ENCODE data around the gene SLC45A3.

SLC45A3 gene

GRCh38 chr1:205693421-205693991, 13.2 kb upstream of the SLC45A3 start:
- no peaks in the 10 kb centered on the region for H3K36me3 ChIP-seq
- H3K27me3 ChIP-seq, result no peaks in the 10 kb centered on the region
- H3K4me1 ChIP-seq, result no peaks in the 10 kb centered on the region
- H3K4me3 ChIP-seq (ENCODE audit: low read depth, low read length), result no peak overlapping the region
- no peaks in the 10 kb centered on the region for H3K9me3 ChIP-seq
- no peak for TF ChIP-seq CTCF (IDR thresholded peaks at IDR 0.05; ENCODE audit: low read depth, low read length)
- no peak for DNase-seq

GRCh38 chr1:205692423-205692822, 12.1 kb upstream of the SLC45A3 start:
- Histone ChIP-seq H3K4me1 (no peaks in the 10 kb centered on the region), H3K9me3 (no peaks in the 10 kb centered on the region), H3K4me3 (ENCODE audit: low read depth, low read length) (no peak overlapping the region), H3K36me3 (no peaks in the 10 kb centered on the region), H3K27me3 (no peaks in the 10 kb centered on the region)
- no peak for TF ChIP-seq CTCF (IDR thresholded peaks at IDR 0.05; ENCODE audit: low read depth, low read length)
- DNase-seq, result no peak

DNA sequence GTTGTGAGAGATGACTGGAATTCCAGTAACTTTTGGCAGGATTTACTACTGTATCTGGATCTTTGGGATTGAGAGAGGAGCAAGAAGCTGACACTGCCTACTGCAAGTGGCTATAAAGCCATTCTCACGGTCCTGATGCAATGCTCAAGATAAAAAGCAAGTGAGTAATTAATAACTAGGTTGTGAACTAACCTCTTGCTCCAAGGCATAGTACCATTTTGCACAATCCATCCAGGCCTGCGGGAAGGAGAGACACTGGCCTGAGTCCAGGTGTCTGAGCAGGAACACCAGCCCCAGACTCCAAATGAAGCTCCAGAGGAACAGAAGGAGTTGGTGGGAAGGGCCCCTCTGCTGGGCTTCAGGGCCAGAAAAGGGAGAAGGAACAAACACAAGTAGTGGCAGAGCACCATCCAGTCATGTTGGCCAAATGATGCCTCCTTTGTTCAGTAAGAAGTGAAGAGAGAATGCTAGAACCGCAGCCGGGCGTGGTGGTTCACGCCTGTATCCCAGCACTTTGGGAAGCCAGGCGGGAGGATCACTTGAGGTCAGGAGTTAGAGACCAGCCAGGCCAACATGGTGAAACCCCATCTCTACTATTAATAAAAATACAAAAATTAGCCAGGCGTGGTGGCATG, 9.9 kb upstream of the SLC45A3 start:
- no peak for TF ChIP-seq CTCF (IDR thresholded peaks at IDR 0.05; ENCODE audit: low read depth, low read length)
- H3K27me3 ChIP-seq, result no peaks in the 10 kb centered on the region
- no peaks in the 10 kb centered on the region for H3K36me3 ChIP-seq
- H3K4me1 ChIP-seq, result no peaks in the 10 kb centered on the region
- no peak for DNase-seq
- H3K9me3 ChIP-seq, result no peaks in the 10 kb centered on the region
- H3K4me3 ChIP-seq (ENCODE audit: low read depth, low read length), result no peak overlapping the region

- H3K4me1 ChIP-seq, result no peaks in the 10 kb centered on the region
- no peaks in the 10 kb centered on the region for H3K9me3 ChIP-seq
- no peak for DNase-seq
- H3K36me3 ChIP-seq, result no peaks in the 10 kb centered on the region
- H3K4me3 ChIP-seq (ENCODE audit: low read depth, low read length), result no peak overlapping the region
- no peak for TF ChIP-seq CTCF (IDR thresholded peaks at IDR 0.05; ENCODE audit: low read depth, low read length)
- no peaks in the 10 kb centered on the region for H3K27me3 ChIP-seq
Observed at GRCh38 chr1:205689479-205689878, 9.2 kb upstream of the SLC45A3 start.

GRCh38 chr1:205688171-205689080, 8.1 kb upstream of the SLC45A3 start:
- no peak for TF ChIP-seq CTCF (IDR thresholded peaks at IDR 0.05; ENCODE audit: low read depth, low read length)
- no peak for DNase-seq
- Histone ChIP-seq H3K27me3 (no peaks in the 10 kb centered on the region), H3K4me3 (ENCODE audit: low read depth, low read length) (no peak overlapping the region), H3K9me3 (no peaks in the 10 kb centered on the region), H3K36me3 (no peaks in the 10 kb centered on the region), H3K4me1 (no peaks in the 10 kb centered on the region)

Data from BE2C (cell line).